ENCODE results near the gene GNA14. TPM values are rescaled to one million over a fixed set of nuclear protein-coding genes. Genes with fewer than 3 reads are reported as not detected.
"Not testable (repeated sequence)": the region's sequence is repeated elsewhere in the genome, so short reads cannot be mapped to it uniquely, and the experiment has no call there.

Gene GNA14
- total RNA-seq, 1 experiment from 2014 or later = 0.25 TPM

DNA sequence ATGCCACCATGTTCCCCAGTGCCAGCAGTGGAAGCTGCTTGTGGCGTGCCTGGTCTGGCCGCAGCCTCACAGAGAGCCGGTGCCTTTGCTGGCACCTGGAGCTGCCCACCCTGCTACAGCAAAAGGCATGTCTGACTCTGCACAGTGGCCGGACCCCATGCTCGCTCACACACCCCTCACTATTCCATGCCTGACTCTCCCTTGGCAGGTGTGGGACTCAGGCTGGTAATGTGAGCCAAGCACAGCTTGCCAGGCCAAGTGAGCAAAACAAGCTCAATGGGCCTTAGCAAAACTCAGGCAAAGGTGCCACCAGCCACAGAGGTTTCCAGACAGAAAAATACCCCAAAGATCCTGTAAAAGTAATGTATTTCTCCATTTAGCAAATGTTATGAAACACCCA lies 15.5 kb downstream of the GNA14 start:
- no peak overlapping the region for H3K9ac ChIP-seq (ENCODE audit: low read length)

DNA sequence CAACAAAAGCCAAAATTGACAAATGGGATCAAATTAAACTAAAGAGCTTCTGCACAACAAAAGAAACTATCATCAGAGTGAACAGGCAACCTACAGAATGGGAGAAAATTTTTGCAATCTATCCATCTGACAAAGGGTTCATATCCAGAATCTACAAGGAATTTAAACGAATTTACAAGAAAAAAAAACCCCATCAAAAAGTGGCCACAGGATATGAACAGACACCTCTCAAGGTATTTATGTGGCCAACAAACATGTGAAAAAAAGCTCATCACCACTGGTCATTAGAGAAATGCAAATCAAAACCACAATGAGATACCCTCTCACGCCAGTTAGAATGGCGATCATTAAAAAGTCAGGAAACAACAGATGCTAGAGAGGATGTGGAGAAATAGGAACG lies 19.3 kb downstream of the GNA14 start:
- H3K4me1 ChIP-seq (ENCODE audit: control insufficient read depth in 1 of 2, insufficient read depth in 2 of 2, low read length in 2 of 2); H3K27me3 ChIP-seq (ENCODE audit: insufficient read depth, low read length); POLR2A ChIA-PET; RAD21 ChIA-PET (ENCODE audit: low non-redundant PET in 1 of 2, low total read pairs in 2 of 2, uncharacterized antibody in 2 of 2, unreplicated experiment in 2 of 2); H3K9me2 ChIP-seq (ENCODE audit: insufficient read depth); H3K79me2 ChIP-seq (ENCODE audit: insufficient read depth, low read length); intact Hi-C loops (cut with micrococcal nuclease); CTCF ChIA-PET; H3K27ac ChIP-seq (ENCODE audit: low read depth, low read length); H2AFZ ChIP-seq (ENCODE audit: low read depth, low read length, poor library complexity, severe bottlenecking); H3K36me3 ChIP-seq (ENCODE audit: control insufficient read depth in 1 of 2, insufficient read depth in 2 of 2, low read length in 2 of 2); ATAC-seq; H3K9me3 ChIP-seq (ENCODE audit: control insufficient read depth in 1 of 2, insufficient read depth in 1 of 2, low read depth in 1 of 2, low read length in 2 of 2); DNase-seq (ENCODE audit: low read depth, low spot score); H4K20me1 ChIP-seq (ENCODE audit: insufficient read depth); H3K4me2 ChIP-seq (ENCODE audit: low read length); H3K9ac ChIP-seq (ENCODE audit: low read length); H3K4me3 ChIP-seq (replicated peaks in 1 of 2; ENCODE audit: low read depth in 1 of 2, low read length in 2 of 2); BruUV-seq (replicated peaks): not testable (repeated sequence)

More for the DNA sequence above, 15.5 kb downstream of the GNA14 start:
- ChIA-PET RAD21 (ENCODE audit: low non-redundant PET in 1 of 2, low total read pairs in 2 of 2, uncharacterized antibody in 2 of 2, unreplicated experiment in 2 of 2) (no interaction called here), POLR2A (no interaction called here), CTCF (no interaction called here)
- no peak overlapping the region for H3K4me2 ChIP-seq (ENCODE audit: low read length)
- no peak overlapping the region for H3K4me3 ChIP-seq (replicated peaks in 1 of 2; ENCODE audit: low read depth in 1 of 2, low read length in 2 of 2)
- H3K27me3 ChIP-seq (ENCODE audit: insufficient read depth, low read length) = peaks cover 5% of the 10 kb centered on the region
- TF ChIP-seq, protein P1, sequence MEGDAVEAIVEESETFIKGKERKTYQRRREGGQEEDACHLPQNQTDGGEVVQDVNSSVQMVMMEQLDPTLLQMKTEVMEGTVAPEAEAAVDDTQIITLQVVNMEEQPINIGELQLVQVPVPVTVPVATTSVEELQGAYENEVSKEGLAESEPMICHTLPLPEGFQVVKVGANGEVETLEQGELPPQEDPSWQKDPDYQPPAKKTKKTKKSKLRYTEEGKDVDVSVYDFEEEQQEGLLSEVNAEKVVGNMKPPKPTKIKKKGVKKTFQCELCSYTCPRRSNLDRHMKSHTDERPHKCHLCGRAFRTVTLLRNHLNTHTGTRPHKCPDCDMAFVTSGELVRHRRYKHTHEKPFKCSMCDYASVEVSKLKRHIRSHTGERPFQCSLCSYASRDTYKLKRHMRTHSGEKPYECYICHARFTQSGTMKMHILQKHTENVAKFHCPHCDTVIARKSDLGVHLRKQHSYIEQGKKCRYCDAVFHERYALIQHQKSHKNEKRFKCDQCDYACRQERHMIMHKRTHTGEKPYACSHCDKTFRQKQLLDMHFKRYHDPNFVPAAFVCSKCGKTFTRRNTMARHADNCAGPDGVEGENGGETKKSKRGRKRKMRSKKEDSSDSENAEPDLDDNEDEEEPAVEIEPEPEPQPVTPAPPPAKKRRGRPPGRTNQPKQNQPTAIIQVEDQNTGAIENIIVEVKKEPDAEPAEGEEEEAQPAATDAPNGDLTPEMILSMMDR (IDR thresholded peaks at IDR 0.05 in 2 of 3, conservative IDR thresholded peaks at IDR 0.05 in 1 of 3; ENCODE audit: borderline replicate concordance in 1 of 3, insufficient read depth in 1 of 3, low read depth in 2 of 3, low read length in 2 of 3) = no peak
- TF ChIP-seq ZFX (IDR thresholded peaks at IDR 0.05) = no peak
- DNase-seq (ENCODE audit: low read depth, low spot score) = no peak
- H3K9me3 ChIP-seq (ENCODE audit: control insufficient read depth in 1 of 2, insufficient read depth in 1 of 2, low read depth in 1 of 2, low read length in 2 of 2) = no peaks in the 10 kb centered on the region
- intact Hi-C loops (cut with micrococcal nuclease) = no loop called here
- no peaks in the 10 kb centered on the region for H3K9me2 ChIP-seq (ENCODE audit: insufficient read depth)
- no peaks in the 10 kb centered on the region for H3K79me2 ChIP-seq (ENCODE audit: insufficient read depth, low read length)
- ATAC-seq = no peak
- no peaks in the 10 kb centered on the region for H4K20me1 ChIP-seq (ENCODE audit: insufficient read depth)
- no TSS peak for BruUV-seq (replicated peaks)
- H2AFZ ChIP-seq (ENCODE audit: low read depth, low read length, poor library complexity, severe bottlenecking) = no peak overlapping the region
- no peaks in the 10 kb centered on the region for H3K36me3 ChIP-seq (ENCODE audit: control insufficient read depth in 1 of 2, insufficient read depth in 2 of 2, low read length in 2 of 2)
- no peak overlapping the region for H3K27ac ChIP-seq (ENCODE audit: low read depth, low read length)
- H3K4me1 ChIP-seq (ENCODE audit: control insufficient read depth in 1 of 2, insufficient read depth in 2 of 2, low read length in 2 of 2) = no peaks in the 10 kb centered on the region
